ENCODE measurements around the gene FTCD.

The FTCD gene

GRCh38 chr21:46137908-46138307 is 17.5 kb downstream of the FTCD start:
- no peaks in the 10 kb centered on the region for H3K4me1 ChIP-seq (ENCODE audit: control insufficient read depth, insufficient read depth, low read length)
- DNase-seq (ENCODE audit: low read depth) = no peak
- H3K9ac ChIP-seq (ENCODE audit: low read length) = no peak overlapping the region
- H3K9me3 ChIP-seq (ENCODE audit: control insufficient read depth, low read length) = no peaks in the 10 kb centered on the region
- no peaks in the 10 kb centered on the region for H3K36me3 ChIP-seq (ENCODE audit: control insufficient read depth, insufficient read depth, low read length, severe bottlenecking)
- no peak overlapping the region for H3K4me3 ChIP-seq (ENCODE audit: low read length)
- H3K27me3 ChIP-seq (replicated peaks; ENCODE audit: control insufficient read depth, insufficient read depth, low read length) = peaks cover 10% of the 10 kb centered on the region

- no peaks in the 10 kb centered on the region for H3K4me1 ChIP-seq (ENCODE audit: control insufficient read depth, insufficient read depth, low read length)
- H3K9ac ChIP-seq (ENCODE audit: low read length) = no peak overlapping the region
- H3K27me3 ChIP-seq (replicated peaks; ENCODE audit: control insufficient read depth, insufficient read depth, low read length) = peaks cover 10% of the 10 kb centered on the region
- no peaks in the 10 kb centered on the region for H3K9me3 ChIP-seq (ENCODE audit: control insufficient read depth, low read length)
- H3K36me3 ChIP-seq (ENCODE audit: control insufficient read depth, insufficient read depth, low read length, severe bottlenecking) = no peaks in the 10 kb centered on the region
- no peak for DNase-seq (ENCODE audit: low read depth)
- H3K4me3 ChIP-seq (ENCODE audit: low read length) = no peak overlapping the region
Observed at GRCh38 chr21:46136739-46137349, 18.5 kb downstream of the FTCD start.

- H3K9me3 ChIP-seq (ENCODE audit: control insufficient read depth, low read length) = no peaks in the 10 kb centered on the region
- H3K4me3 ChIP-seq (ENCODE audit: low read length) = no peak overlapping the region
- peaks cover 10% of the 10 kb centered on the region for H3K27me3 ChIP-seq (replicated peaks; ENCODE audit: control insufficient read depth, insufficient read depth, low read length)
- no peaks in the 10 kb centered on the region for H3K4me1 ChIP-seq (ENCODE audit: control insufficient read depth, insufficient read depth, low read length)
- H3K9ac ChIP-seq (ENCODE audit: low read length) = no peak overlapping the region
- H3K36me3 ChIP-seq (ENCODE audit: control insufficient read depth, insufficient read depth, low read length, severe bottlenecking) = no peaks in the 10 kb centered on the region
- no peak for DNase-seq (ENCODE audit: low read depth)
Observed at GRCh38 chr21:46135782-46136395, 19.5 kb downstream of the FTCD start.

- no peaks in the 10 kb centered on the region for H3K4me1 ChIP-seq (ENCODE audit: control insufficient read depth, insufficient read depth, low read length)
- H3K9ac ChIP-seq (ENCODE audit: low read length) = no peak overlapping the region
- no peaks in the 10 kb centered on the region for H3K9me3 ChIP-seq (ENCODE audit: control insufficient read depth, low read length)
- H3K36me3 ChIP-seq (ENCODE audit: control insufficient read depth, insufficient read depth, low read length, severe bottlenecking) = peaks cover 34% of the 10 kb centered on the region
- H3K27me3 ChIP-seq (replicated peaks; ENCODE audit: control insufficient read depth, insufficient read depth, low read length) = no peaks in the 10 kb centered on the region
- H3K4me3 ChIP-seq (ENCODE audit: low read length) = no peak overlapping the region
- no peak for DNase-seq (ENCODE audit: low read depth)
Observed at GRCh38 chr21:46131838-46132651, 23.3 kb downstream of the FTCD start.

- Histone ChIP-seq H3K27me3 (replicated peaks; ENCODE audit: control insufficient read depth, insufficient read depth, low read length) (no peaks in the 10 kb centered on the region), H3K9ac (ENCODE audit: low read length) (no peak overlapping the region), H3K9me3 (ENCODE audit: control insufficient read depth, low read length) (no peaks in the 10 kb centered on the region), H3K4me1 (ENCODE audit: control insufficient read depth, insufficient read depth, low read length) (no peaks in the 10 kb centered on the region), H3K4me3 (ENCODE audit: low read length) (no peak overlapping the region), H3K36me3 (ENCODE audit: control insufficient read depth, insufficient read depth, low read length, severe bottlenecking) (peaks cover 40% of the 10 kb centered on the region)
- no peak for DNase-seq (ENCODE audit: low read depth)
Observed at GRCh38 chr21:46131588-46131837, 23.9 kb downstream of the FTCD start.

- peaks cover 45% of the 10 kb centered on the region for H3K36me3 ChIP-seq (ENCODE audit: control insufficient read depth, insufficient read depth, low read length, severe bottlenecking)
- no peak for DNase-seq (ENCODE audit: low read depth)
- H3K9ac ChIP-seq (ENCODE audit: low read length) = peak overlapping the region; percentile 0
- H3K4me1 ChIP-seq (ENCODE audit: control insufficient read depth, insufficient read depth, low read length) = no peaks in the 10 kb centered on the region
- H3K27me3 ChIP-seq (replicated peaks; ENCODE audit: control insufficient read depth, insufficient read depth, low read length) = no peaks in the 10 kb centered on the region
- no peaks in the 10 kb centered on the region for H3K9me3 ChIP-seq (ENCODE audit: control insufficient read depth, low read length)
- no peak overlapping the region for H3K4me3 ChIP-seq (ENCODE audit: low read length)
Observed at GRCh38 chr21:46130831-46131587, 24.4 kb downstream of the FTCD start.

- Histone ChIP-seq H3K4me1 (ENCODE audit: control insufficient read depth, insufficient read depth, low read length) (no peaks in the 10 kb centered on the region), H3K9ac (ENCODE audit: low read length) (peak overlapping the region; percentile 0), H3K27me3 (replicated peaks; ENCODE audit: control insufficient read depth, insufficient read depth, low read length) (no peaks in the 10 kb centered on the region), H3K9me3 (ENCODE audit: control insufficient read depth, low read length) (no peaks in the 10 kb centered on the region), H3K4me3 (ENCODE audit: low read length) (no peak overlapping the region), H3K36me3 (ENCODE audit: control insufficient read depth, insufficient read depth, low read length, severe bottlenecking) (peaks cover 54% of the 10 kb centered on the region)
- DNase-seq (ENCODE audit: low read depth) = no peak
Observed at GRCh38 chr21:46129846-46130651, 25.3 kb downstream of the FTCD start.

- Histone ChIP-seq H3K4me3 (ENCODE audit: low read length) (no peak overlapping the region), H3K27me3 (replicated peaks; ENCODE audit: control insufficient read depth, insufficient read depth, low read length) (no peaks in the 10 kb centered on the region), H3K4me1 (ENCODE audit: control insufficient read depth, insufficient read depth, low read length) (no peaks in the 10 kb centered on the region), H3K9me3 (ENCODE audit: control insufficient read depth, low read length) (no peaks in the 10 kb centered on the region), H3K36me3 (ENCODE audit: control insufficient read depth, insufficient read depth, low read length, severe bottlenecking) (peaks cover 64% of the 10 kb centered on the region), H3K9ac (ENCODE audit: low read length) (no peak overlapping the region)
- DNase-seq (ENCODE audit: low read depth) = no peak
Observed at GRCh38 chr21:46128933-46129571, 26.3 kb downstream of the FTCD start.

GRCh38 chr21:46128106-46128932 is 27.1 kb downstream of the FTCD start:
- Histone ChIP-seq H3K4me3 (ENCODE audit: low read length) (no peak overlapping the region), H3K9ac (ENCODE audit: low read length) (no peak overlapping the region), H3K9me3 (ENCODE audit: control insufficient read depth, low read length) (no peaks in the 10 kb centered on the region), H3K27me3 (replicated peaks; ENCODE audit: control insufficient read depth, insufficient read depth, low read length) (no peaks in the 10 kb centered on the region), H3K4me1 (ENCODE audit: control insufficient read depth, insufficient read depth, low read length) (no peaks in the 10 kb centered on the region), H3K36me3 (ENCODE audit: control insufficient read depth, insufficient read depth, low read length, severe bottlenecking) (peaks cover 70% of the 10 kb centered on the region)
- no peak for DNase-seq (ENCODE audit: low read depth)

Measured in adipocyte (in vitro differentiated cells).